ENCODE data around the gene OR2T29. TPM values are rescaled to one million over a fixed set of nuclear protein-coding genes. Genes with fewer than 3 reads are reported as not detected.
"Not testable (repeated sequence)": the region's sequence is repeated elsewhere in the genome, so short reads cannot be mapped to it uniquely, and the experiment has no call there.

OR2T29 gene
- total RNA-seq, 4 donors from 2014 or later, result 0.49 TPM; not detected in 3

DNA sequence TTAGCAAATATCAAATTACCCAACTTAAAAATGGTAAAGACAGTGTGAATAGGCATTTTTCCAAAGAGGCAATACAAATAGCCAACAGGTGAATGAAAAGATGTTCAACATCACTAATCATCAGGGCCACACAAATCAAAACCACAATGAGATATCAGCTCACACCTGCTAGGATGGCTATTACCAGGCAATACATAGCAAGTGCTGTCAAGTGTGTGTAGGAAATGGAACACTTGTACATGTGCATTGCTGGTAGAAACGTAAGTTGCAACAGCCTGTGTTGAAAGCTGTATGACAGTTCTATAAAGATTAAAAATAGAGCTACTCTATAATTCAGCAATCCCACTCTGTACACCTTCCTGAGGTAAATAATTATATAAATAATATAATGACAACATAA lies 9.5 kb upstream of the OR2T29 start:
- DNase-seq (ENCODE audit: low spot score in 2 of 2); intact Hi-C loops (cut with DNase I; ENCODE audit: low total_unique reads); H3K4me3 ChIP-seq (ENCODE audit: low read depth, poor library complexity, severe bottlenecking): not testable (repeated sequence)
- WGBS, 2 donors, result no CpG with 5 or more reads among the region's 1 CpG

DNA sequence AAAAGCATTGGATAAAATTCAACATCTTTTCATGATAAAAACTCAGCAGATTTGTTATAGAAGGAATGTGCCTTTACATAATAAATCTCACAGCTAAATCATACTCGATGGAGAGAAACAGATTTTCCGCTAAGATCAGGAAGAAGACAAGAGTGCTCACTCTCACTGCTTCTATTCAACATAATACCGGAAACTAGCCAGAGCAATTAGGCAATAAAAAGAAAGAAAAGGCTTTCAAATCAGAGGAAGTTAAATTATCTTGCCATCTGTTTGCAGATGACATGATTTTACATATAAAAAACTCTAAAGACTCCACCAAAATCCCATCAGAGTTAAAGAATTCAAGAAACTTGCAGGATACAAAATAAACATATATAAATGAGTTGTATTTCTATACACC lies 8.2 kb upstream of the OR2T29 start:
- intact Hi-C loops (cut with DNase I; ENCODE audit: low total_unique reads); H3K4me3 ChIP-seq (ENCODE audit: low read depth, poor library complexity, severe bottlenecking); DNase-seq (ENCODE audit: low spot score in 2 of 2): not testable (repeated sequence)
- WGBS, 2 donors, result 80 to 84% methylated on average over 3 of the region's 3 CpGs

DNA sequence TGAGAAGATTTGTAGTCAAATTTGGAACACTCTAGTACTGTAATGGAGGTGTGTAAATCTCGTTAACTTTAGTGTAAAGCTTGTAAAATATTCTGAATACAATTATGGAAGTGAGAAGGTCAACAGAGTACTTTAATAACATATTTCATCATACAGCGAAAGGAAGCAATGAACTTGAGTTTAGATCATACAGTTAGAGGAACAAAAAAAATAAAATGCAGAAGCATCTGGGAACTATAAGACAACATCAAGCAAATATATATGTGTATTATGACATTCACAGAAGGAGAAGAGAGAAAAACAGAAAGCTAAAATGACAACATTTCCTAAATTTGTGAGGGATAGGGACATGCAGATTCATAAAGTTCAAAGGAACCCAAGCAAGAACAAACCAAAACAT lies 6.5 kb upstream of the OR2T29 start:
- 25 to 50% methylated on average over 2 of the region's 2 CpGs for WGBS, 2 donors
- H3K4me3 ChIP-seq (ENCODE audit: low read depth, poor library complexity, severe bottlenecking); DNase-seq (ENCODE audit: low spot score in 2 of 2); intact Hi-C loops (cut with DNase I; ENCODE audit: low total_unique reads): not testable (repeated sequence)

DNA sequence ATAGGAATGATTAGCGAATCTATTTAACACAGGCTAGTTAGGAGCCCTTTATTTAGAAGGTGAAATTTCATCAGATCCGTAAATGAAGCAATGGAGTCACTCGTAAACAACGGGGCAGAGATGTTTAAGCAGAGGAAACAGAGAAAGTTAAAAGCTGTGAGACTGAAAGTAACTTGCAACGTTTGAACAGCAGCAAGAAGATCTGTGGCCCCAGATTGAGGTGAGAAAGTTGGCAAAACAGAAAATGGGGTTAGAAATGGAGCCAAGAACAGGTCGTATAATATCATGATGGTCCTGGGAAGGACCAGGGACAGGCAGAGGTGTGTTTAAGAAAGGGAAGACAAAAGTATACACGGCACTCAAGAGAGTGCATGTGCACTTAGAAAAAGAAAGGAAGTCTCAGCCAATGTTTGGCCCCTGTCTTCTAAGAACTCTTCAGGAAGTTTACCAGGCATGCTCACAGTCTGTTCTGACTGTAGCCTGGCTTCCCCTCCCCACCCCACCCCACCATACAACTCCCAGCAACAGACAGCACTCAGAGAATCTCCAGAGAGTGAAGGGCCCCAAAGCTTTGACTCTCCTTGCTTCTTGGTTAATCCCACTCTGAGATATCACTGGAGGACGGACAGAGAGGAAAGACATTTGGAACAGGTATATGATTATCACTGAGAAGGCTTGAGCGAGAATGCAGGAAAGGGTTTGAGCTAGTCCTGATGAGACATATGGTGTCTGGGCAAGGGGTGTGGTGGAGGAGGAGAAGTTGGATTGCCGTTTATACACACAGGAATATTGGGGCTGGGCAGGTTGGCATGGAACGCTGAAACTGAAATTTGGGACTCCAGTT lies 3.2 kb upstream of the OR2T29 start:
- 71 to 75% methylated on average over 11 of the region's 11 CpGs for WGBS, 2 donors
- DNase-seq (ENCODE audit: low spot score in 2 of 2); intact Hi-C loops (cut with DNase I; ENCODE audit: low total_unique reads); H3K4me3 ChIP-seq (ENCODE audit: low read depth, poor library complexity, severe bottlenecking): not testable (repeated sequence)

DNA sequence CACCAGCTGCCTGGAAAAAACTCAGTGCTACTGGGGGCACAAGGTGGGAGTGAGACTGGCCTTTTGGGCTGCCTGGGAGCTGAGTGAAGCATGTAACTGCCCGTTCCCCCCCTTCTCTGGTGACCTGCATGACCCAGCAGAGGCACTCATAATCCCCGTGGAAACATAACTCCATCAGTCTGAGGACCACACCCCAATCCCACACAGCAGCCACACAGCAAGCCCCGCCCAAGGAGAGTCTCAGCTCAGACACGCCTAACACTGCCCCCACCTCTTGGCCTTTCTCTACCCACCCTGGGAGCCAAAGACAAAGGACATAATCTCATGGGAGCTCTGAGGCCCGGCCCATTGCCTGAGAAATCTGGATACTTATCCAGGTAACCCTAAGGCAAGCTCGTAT lies 11.5 kb downstream of the OR2T29 start:
- WGBS, 2 donors, result no CpG with 5 or more reads among the region's 6 CpGs
- intact Hi-C loops (cut with DNase I; ENCODE audit: low total_unique reads); DNase-seq (ENCODE audit: low spot score in 2 of 2): not testable (repeated sequence)

DNA sequence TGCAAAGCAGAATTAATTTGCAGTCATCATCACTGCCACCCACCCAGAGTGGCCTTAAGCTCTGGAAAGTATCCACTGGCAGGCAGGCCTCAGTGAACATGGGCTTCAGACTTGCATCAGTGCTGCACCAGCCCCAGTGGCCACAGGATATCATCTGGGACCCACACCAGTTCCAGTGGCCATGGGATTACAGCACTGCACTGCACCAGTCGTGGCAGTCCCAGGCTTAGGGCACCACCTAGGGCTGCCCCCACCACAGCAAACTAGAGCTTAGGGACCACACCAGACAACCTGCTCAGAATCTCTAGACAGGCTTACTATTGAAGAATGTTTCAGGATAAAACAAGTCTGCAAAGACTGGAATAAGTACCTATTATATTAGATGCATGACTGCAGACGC lies 15.2 kb downstream of the OR2T29 start:
- WGBS, 2 donors, result no CpG with 5 or more reads among the region's 2 CpGs
- intact Hi-C loops (cut with DNase I; ENCODE audit: low total_unique reads); H3K4me3 ChIP-seq (ENCODE audit: low read depth, poor library complexity, severe bottlenecking); DNase-seq (ENCODE audit: low spot score in 2 of 2): not testable (repeated sequence)

More for the DNA sequence above, 11.5 kb downstream of the OR2T29 start:
- not testable (repeated sequence) for H3K4me3 ChIP-seq (ENCODE audit: low read depth, poor library complexity, severe bottlenecking)

DNA sequence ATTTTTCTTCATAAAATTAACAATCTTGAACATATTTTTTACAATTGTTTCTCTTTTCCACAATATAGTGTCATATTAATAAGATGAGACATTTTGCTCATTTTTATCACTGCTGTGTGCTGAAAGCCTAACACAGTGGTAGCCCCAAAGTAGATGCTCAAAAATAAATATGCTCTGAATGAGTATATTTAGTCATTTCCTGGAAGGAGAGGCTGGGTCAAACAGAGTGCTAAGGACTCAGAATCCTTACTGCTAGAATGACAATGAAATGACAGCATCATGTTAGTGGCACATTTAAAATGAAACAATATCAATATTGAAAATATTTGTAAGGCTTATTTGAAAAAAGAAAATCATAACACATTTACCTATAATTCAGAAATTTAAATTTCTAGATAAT lies 25.1 kb downstream of the OR2T29 start:
- DNase-seq (ENCODE audit: low spot score in 2 of 2); intact Hi-C loops (cut with DNase I; ENCODE audit: low total_unique reads); H3K4me3 ChIP-seq (ENCODE audit: low read depth, poor library complexity, severe bottlenecking): not testable (repeated sequence)

DNA sequence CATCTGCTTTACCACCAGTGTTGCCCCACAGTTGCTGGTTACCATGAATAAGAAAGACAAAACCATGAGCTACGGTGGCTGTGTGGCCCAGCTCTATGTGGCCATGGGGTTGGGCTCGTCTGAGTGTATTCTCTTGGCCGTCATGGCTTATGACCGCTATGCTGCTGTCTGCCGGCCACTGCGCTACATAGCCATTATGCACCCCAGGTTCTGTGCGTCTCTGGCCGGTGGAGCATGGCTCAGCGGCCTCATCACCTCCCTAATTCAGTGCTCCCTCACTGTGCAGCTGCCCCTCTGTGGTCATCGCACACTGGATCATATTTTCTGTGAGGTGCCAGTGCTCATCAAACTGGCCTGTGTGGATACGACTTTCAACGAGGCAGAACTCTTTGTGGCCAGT lies 40.7 kb downstream of the OR2T29 start:
- TF ChIP-seq, protein P1, sequence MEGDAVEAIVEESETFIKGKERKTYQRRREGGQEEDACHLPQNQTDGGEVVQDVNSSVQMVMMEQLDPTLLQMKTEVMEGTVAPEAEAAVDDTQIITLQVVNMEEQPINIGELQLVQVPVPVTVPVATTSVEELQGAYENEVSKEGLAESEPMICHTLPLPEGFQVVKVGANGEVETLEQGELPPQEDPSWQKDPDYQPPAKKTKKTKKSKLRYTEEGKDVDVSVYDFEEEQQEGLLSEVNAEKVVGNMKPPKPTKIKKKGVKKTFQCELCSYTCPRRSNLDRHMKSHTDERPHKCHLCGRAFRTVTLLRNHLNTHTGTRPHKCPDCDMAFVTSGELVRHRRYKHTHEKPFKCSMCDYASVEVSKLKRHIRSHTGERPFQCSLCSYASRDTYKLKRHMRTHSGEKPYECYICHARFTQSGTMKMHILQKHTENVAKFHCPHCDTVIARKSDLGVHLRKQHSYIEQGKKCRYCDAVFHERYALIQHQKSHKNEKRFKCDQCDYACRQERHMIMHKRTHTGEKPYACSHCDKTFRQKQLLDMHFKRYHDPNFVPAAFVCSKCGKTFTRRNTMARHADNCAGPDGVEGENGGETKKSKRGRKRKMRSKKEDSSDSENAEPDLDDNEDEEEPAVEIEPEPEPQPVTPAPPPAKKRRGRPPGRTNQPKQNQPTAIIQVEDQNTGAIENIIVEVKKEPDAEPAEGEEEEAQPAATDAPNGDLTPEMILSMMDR (IDR thresholded peaks at IDR 0.05), result no peak
- TF ChIP-seq POLR2A (IDR thresholded peaks at IDR 0.05), result no peak
- DNase-seq (ENCODE audit: low spot score in 2 of 2), result no peak
- intact Hi-C loops (cut with DNase I; ENCODE audit: low total_unique reads), result no loop called here
- WGBS, 2 donors, result 85 to 88% methylated on average over 12 of the region's 12 CpGs
- H3K4me3 ChIP-seq (ENCODE audit: low read depth, poor library complexity, severe bottlenecking), result no peak overlapping the region

DNA sequence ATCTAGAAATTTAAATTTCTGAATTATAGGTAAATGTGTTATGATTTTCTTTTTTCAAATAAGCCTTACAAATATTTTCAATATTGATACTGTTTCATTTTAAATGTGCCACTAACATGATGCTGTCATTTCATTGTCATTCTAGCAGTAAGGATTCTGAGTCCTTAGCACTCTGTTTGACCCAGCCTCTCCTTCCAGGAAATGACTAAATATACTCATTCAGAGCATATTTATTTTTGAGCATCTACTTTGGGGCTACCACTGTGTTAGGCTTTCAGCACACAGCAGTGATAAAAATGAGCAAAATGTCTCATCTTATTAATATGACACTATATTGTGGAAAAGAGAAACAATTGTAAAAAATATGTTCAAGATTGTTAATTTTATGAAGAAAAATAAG lies 52.4 kb downstream of the OR2T29 start:
- intact Hi-C loops (cut with DNase I; ENCODE audit: low total_unique reads); DNase-seq (ENCODE audit: low spot score in 2 of 2); H3K4me3 ChIP-seq (ENCODE audit: low read depth, poor library complexity, severe bottlenecking): not testable (repeated sequence)

DNA sequence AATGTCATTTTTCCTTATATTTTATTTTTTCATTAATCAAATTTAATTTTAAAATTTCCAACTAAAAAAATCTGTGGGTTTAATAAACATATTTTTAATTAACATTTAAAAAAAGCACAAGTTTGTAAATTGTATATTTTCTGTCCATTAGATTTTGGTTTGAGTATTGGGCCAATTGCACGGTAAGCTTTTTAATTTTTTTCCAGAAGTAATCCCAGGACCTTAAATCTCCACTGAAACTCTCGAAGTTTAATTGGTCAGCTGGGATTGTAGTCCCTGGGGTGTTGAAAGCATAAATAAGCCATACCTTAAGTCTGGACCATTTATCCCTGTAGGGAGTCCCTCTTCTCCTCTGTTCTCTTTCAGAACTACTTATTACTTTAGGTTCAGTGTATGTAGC lies 54.8 kb downstream of the OR2T29 start, which contains the start of gene OR2G6:
Gene OR2G6 (plus strand): TSS at position 301 of the 400 bp plus-strand sequence. CDS start 13,574 bp downstream, outside the sequence.
- DNase-seq (ENCODE audit: low spot score in 2 of 2); intact Hi-C loops (cut with DNase I; ENCODE audit: low total_unique reads); H3K4me3 ChIP-seq (ENCODE audit: low read depth, poor library complexity, severe bottlenecking): not testable (repeated sequence)
- no CpG with 5 or more reads among the region's 2 CpGs for WGBS, 2 donors

Other genes starting within 250 kb of the OR2T29 start
- not detected for gene OR2M7, start 238.2 kb downstream of the OR2T29 start, total RNA-seq
- gene OR14C36, start 214.0 kb downstream of the OR2T29 start, total RNA-seq, result not detected
- gene OR2T4, start 201.1 kb downstream of the OR2T29 start, total RNA-seq, result not detected
- not detected for gene OR2T6, start 187.0 kb downstream of the OR2T29 start, total RNA-seq
- not detected for gene OR2T1, start 159.7 kb downstream of the OR2T29 start, total RNA-seq
- gene OR2T2, start 117.1 kb downstream of the OR2T29 start, total RNA-seq, result not detected
- gene OR2T3, start 89.4 kb downstream of the OR2T29 start, total RNA-seq, result not detected
- gene OR2T5, start 74.2 kb downstream of the OR2T29 start, total RNA-seq, result not detected
- not detected for gene OR2G6, start 54.7 kb downstream of the OR2T29 start, total RNA-seq
- gene OR2T34, start 12.0 kb upstream of the OR2T29 start, total RNA-seq, result not detected
- gene OR2T10, start 34.9 kb upstream of the OR2T29 start, total RNA-seq, result not detected
- under 1 TPM in 1 of 4 donors, not detected in 3; 0.57 TPM for gene OR2T11, start 72.3 kb upstream of the OR2T29 start, total RNA-seq
- under 1 TPM in 1 of 4 donors, not detected in 3; 0.30 TPM for gene OR2T35, start 82.5 kb upstream of the OR2T29 start, total RNA-seq
- not detected for gene OR2T27, start 92.8 kb upstream of the OR2T29 start, total RNA-seq
- not detected for gene OR14I1, start 140.0 kb upstream of the OR2T29 start, total RNA-seq
- gene LYPD8, start 193.0 kb upstream of the OR2T29 start, total RNA-seq, result not detected